Measurements from ENCODE around the gene C17orf67. TPM values are rescaled to one million over a fixed set of nuclear protein-coding genes. Genes with fewer than 3 reads are reported as not detected.

The C17orf67 gene
- total and polyA plus RNA-seq, 2 of the 8 experiments (the other 6 are each of a cell fraction or from before 2014, with no cell fraction given) = 0.67 to 2.2 TPM

DNA sequence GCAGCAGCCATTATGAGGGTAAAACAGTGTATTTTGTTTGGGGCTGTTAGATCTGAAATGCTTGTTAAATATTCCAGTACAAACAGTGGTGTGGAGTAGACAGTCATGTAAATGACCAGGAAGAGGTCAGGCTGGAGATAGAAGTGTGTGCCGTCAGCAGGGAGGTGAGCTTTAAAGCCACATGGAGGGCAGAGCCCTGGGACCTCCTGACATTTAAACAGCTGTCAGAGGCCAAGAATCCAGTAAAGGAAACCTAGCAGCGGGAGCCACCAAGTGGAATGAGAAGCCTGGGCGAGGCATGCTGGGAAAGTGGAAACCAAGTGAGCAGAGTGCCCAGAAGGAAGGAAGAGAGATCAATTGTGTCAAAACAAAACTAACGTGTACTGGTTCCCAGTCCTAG lies 26.8 kb downstream of the C17orf67 start:
- H4K20me1 ChIP-seq (replicated peaks in 1 of 2; ENCODE audit: control insufficient read depth in 1 of 2, insufficient read depth in 2 of 2, low read length in 2 of 2) = peaks cover 0 to 3% of the 10 kb centered on the region in 2 experiments
- H3K9ac ChIP-seq (replicated peaks in 1 of 4; ENCODE audit: extremely low read depth in 1 of 4, low read depth in 3 of 4, low read length in 3 of 4) = no peak overlapping the region
- H3K4ac ChIP-seq (replicated peaks; ENCODE audit: insufficient read length, low read depth, low read length) = no peak overlapping the region
- no peak overlapping the region for H2BK5ac ChIP-seq (ENCODE audit: low read depth, low read length)
- H3K14ac ChIP-seq (ENCODE audit: insufficient read length) = no peak overlapping the region
- H3K9me3 ChIP-seq (ENCODE audit: insufficient read depth in 2 of 2, low read depth in 1 of 2, low read length in 1 of 2) = no peaks in the 10 kb centered on the region
- CTCF ChIA-PET (ENCODE audit: partially characterized antibody) = interaction anchor here (2.7 kb wide), 1 partner anchor 13 kb away, joined by 8 read pairs; no protein-coding TSS in a partner anchor
- no peak overlapping the region for H3K4me2 ChIP-seq (ENCODE audit: insufficient read depth in 1 of 2, low read depth in 2 of 2, low read length in 2 of 2)
- H3K79me2 ChIP-seq (ENCODE audit: control insufficient read depth in 1 of 2, insufficient read depth in 2 of 2, low read length in 2 of 2) = no peaks in the 10 kb centered on the region
- H2BK120ac ChIP-seq (replicated peaks; ENCODE audit: low read depth, low read length) = no peak overlapping the region
- no peaks in the 10 kb centered on the region for H3K36me3 ChIP-seq (ENCODE audit: control insufficient read depth in 2 of 4, insufficient read depth in 4 of 4, low read length in 3 of 4)
- H2AFZ ChIP-seq (ENCODE audit: low read length) = no peak overlapping the region
- H2BK15ac ChIP-seq (ENCODE audit: low read length) = no peak overlapping the region
- FAIRE-seq (no peak), DNase-seq (ENCODE audit: low read depth in 1 of 2, low spot score in 2 of 2) (no peak)
- no peak overlapping the region for H3K4me3 ChIP-seq (ENCODE audit: extremely low read depth in 1 of 4, insufficient read depth in 2 of 4, low read depth in 3 of 4, low read length in 4 of 4)
- H3K56ac ChIP-seq (replicated peaks; ENCODE audit: insufficient read length, low read depth, low read length) = no peak overlapping the region
- H3K23me2 ChIP-seq (ENCODE audit: low read depth, low read length) = peaks cover 12% of the 10 kb centered on the region; the same call in 1 of the 2 replicates
- 0 out of 2 replicates have a peak, but pooled peaks cover 2% of the 10 kb centered on the region for H3K79me1 ChIP-seq (ENCODE audit: low read depth, low read length)
- H4K91ac ChIP-seq (replicated peaks; ENCODE audit: insufficient read length, low read length) = no peak overlapping the region
- no peaks in the 10 kb centered on the region for H3K4me1 ChIP-seq (replicated peaks in 1 of 4; ENCODE audit: control insufficient read depth in 3 of 4, insufficient read depth in 4 of 4, low read length in 3 of 4)
- no peak overlapping the region for H4K5ac ChIP-seq (ENCODE audit: insufficient read length, low read depth, low read length)
- H2BK12ac ChIP-seq (ENCODE audit: low read depth, low read length) = no peak overlapping the region
- WGBS, 2 experiments (ENCODE audit: extremely low coverage in 1 of 2, insufficient coverage in 1 of 2, insufficient read length in 1 of 2, insufficient replicate concordance in 2 of 2, low coverage in 1 of 2, low lambda C conversion rate in 2 of 2, missing lambda C conversion rate in 1 of 2) = 79% methylated on average over 4 of the region's 4 CpGs; no CpG with 5 or more reads in 1 of the 2 experiments
- no peak overlapping the region for H3K23ac ChIP-seq (ENCODE audit: insufficient read length)
- H2AK5ac ChIP-seq (ENCODE audit: low read depth, low read length) = no peak overlapping the region
- POLR2A ChIA-PET (ENCODE audit: partially characterized antibody) = interaction anchor here (0.6 kb wide), 1 partner anchor 208 kb away, joined by 3 read pairs; no protein-coding TSS in a partner anchor
- no peaks in the 10 kb centered on the region for H3K27me3 ChIP-seq (replicated peaks in 1 of 4; ENCODE audit: control insufficient read depth in 3 of 4, extremely low read depth in 1 of 4, insufficient read depth in 3 of 4, low read length in 3 of 4)
- no peak overlapping the region for H2BK20ac ChIP-seq (ENCODE audit: low read length)
- no peak overlapping the region for H4K8ac ChIP-seq (ENCODE audit: extremely low read depth, insufficient read depth, low read length)
- H3K27ac ChIP-seq (ENCODE audit: low read depth, low read length) = no peak overlapping the region
- no peak overlapping the region for H3K18ac ChIP-seq (ENCODE audit: extremely low read depth, low read length)
- TF ChIP-seq CBX5 (IDR thresholded peaks at IDR 0.05; ENCODE audit: low read depth, low read length) = no peak
- no peak for TF ChIP-seq TEAD4 (IDR thresholded peaks at IDR 0.05; ENCODE audit: low read depth, low read length)
- no peak for TF ChIP-seq SIRT6 (IDR thresholded peaks at IDR 0.05; ENCODE audit: low read length)
- TF ChIP-seq SUZ12 (IDR thresholded peaks at IDR 0.05; ENCODE audit: low read length) = no peak
- no peak for TF ChIP-seq HDAC2 (IDR thresholded peaks at IDR 0.05; ENCODE audit: borderline replicate concordance in 1 of 2, low read depth in 2 of 2, low read length in 2 of 2)
- TF ChIP-seq MAFK (IDR thresholded peaks at IDR 0.05; ENCODE audit: low read depth, low read length) = no peak
- TF ChIP-seq HDAC6 (IDR thresholded peaks at IDR 0.05; ENCODE audit: low read depth, low read length) = no peak
- no peak for TF ChIP-seq CHD2 (IDR thresholded peaks at IDR 0.05; ENCODE audit: low read length)
- no peak for TF ChIP-seq SIN3A (conservative IDR thresholded peaks at IDR 0.05 in 1 of 2, IDR thresholded peaks at IDR 0.05 in 1 of 2; ENCODE audit: low read depth in 1 of 2, low read length in 2 of 2)

All from H1 (cell line).